ENCODE results near the gene CYP3A4. TPM values are rescaled to one million over a fixed set of nuclear protein-coding genes. Genes with fewer than 3 reads are reported as not detected.

Gene CYP3A4
- total and polyA plus RNA-seq, 9 of the 15 experiments (the other 6 are each of a cell fraction or from before 2014, with no cell fraction given), result 0.07 to 0.08 TPM; not detected in 7

DNA sequence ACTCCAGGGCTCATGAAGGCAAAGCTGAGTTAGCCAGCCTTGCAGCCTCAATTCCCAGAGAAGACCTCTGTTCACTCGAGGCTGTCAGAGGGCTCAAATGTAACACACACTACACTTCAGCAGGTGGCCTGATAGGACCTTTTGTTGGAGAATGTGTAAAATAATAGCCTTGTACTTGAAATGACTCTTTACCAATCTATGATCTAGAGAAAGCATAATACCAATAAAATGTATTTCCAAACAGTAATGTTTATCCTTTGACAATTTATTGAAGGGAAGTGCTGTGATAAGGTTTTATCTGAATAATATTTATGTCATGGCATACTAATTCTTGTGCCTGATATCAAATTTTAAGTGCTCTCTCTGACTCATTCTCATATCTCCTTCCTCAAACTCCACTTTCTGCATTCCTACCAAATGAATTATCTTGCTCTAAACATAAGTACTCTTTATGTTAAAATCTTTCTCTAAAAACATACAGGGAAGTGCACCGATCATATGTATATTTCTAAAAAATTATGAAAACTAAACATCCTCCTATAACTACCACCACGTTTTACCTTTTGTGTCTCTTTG is 69.9 kb downstream of the CYP3A4 start (continued):
- TF ChIP-seq, protein P1, sequence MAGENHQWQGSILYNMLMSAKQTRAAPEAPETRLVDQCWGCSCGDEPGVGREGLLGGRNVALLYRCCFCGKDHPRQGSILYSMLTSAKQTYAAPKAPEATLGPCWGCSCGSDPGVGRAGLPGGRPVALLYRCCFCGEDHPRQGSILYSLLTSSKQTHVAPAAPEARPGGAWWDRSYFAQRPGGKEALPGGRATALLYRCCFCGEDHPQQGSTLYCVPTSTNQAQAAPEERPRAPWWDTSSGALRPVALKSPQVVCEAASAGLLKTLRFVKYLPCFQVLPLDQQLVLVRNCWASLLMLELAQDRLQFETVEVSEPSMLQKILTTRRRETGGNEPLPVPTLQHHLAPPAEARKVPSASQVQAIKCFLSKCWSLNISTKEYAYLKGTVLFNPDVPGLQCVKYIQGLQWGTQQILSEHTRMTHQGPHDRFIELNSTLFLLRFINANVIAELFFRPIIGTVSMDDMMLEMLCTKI (IDR thresholded peaks at IDR 0.05; ENCODE audit: partially characterized antibody), result no peak
- peak in 1 of 2 experiments; percentile 10; a peak in 1 of 4 replicates for TF ChIP-seq RAD21 (CRISPR knock-in tag; conservative IDR thresholded peaks at IDR 0.05 in 1 of 2, IDR thresholded peaks at IDR 0.05 in 1 of 2)
- TF ChIP-seq, protein P2, sequence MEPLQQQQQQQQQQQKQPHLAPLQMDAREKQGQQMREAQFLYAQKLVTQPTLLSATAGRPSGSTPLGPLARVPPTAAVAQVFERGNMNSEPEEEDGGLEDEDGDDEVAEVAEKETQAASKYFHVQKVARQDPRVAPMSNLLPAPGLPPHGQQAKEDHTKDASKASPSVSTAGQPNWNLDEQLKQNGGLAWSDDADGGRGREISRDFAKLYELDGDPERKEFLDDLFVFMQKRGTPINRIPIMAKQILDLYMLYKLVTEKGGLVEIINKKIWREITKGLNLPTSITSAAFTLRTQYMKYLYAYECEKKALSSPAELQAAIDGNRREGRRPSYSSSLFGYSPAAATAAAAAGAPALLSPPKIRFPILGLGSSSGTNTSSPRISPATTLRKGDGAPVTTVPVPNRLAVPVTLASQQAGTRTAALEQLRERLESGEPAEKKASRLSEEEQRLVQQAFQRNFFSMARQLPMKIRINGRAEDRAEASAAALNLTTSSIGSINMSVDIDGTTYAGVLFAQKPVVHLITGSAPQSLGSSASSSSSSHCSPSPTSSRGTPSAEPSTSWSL (CRISPR knock-in tag; IDR thresholded peaks at IDR 0.05; ENCODE audit: borderline replicate concordance), result no peak
- TF ChIP-seq, protein P3, sequence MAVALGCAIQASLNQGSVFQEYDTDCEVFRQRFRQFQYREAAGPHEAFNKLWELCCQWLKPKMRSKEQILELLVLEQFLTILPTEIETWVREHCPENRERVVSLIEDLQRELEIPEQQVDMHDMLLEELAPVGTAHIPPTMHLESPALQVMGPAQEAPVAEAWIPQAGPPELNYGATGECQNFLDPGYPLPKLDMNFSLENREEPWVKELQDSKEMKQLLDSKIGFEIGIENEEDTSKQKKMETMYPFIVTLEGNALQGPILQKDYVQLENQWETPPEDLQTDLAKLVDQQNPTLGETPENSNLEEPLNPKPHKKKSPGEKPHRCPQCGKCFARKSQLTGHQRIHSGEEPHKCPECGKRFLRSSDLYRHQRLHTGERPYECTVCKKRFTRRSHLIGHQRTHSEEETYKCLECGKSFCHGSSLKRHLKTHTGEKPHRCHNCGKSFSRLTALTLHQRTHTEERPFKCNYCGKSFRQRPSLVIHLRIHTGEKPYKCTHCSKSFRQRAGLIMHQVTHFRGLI (CRISPR knock-in tag; IDR thresholded peaks at IDR 0.05), result no peak
- no peak for TF ChIP-seq ELF4 (CRISPR knock-in tag; IDR thresholded peaks at IDR 0.05)
- no peak for TF ChIP-seq ZFP36 (IDR thresholded peaks at IDR 0.05; ENCODE audit: low read depth, low read length, partially characterized antibody)
- TF ChIP-seq POLR3G (IDR thresholded peaks at IDR 0.05; ENCODE audit: extremely low read depth, insufficient read length, insufficient replicate concordance), result no peak
- TF ChIP-seq FOXK1 (CRISPR knock-in tag; IDR thresholded peaks at IDR 0.05; ENCODE audit: borderline replicate concordance), result no peak
- peak; percentile 25; the same call in 1 of the 2 replicates for TF ChIP-seq CBFA2T3 (IDR thresholded peaks at IDR 0.05)
- TF ChIP-seq KAT7 (CRISPR knock-in tag; IDR thresholded peaks at IDR 0.05; ENCODE audit: borderline replicate concordance), result no peak
- TF ChIP-seq FOSL1 (tag; conservative IDR thresholded peaks at IDR 0.05), result peak; percentile 78
- TF ChIP-seq ZZZ3 (IDR thresholded peaks at IDR 0.05), result no peak
- TF ChIP-seq, protein P4, sequence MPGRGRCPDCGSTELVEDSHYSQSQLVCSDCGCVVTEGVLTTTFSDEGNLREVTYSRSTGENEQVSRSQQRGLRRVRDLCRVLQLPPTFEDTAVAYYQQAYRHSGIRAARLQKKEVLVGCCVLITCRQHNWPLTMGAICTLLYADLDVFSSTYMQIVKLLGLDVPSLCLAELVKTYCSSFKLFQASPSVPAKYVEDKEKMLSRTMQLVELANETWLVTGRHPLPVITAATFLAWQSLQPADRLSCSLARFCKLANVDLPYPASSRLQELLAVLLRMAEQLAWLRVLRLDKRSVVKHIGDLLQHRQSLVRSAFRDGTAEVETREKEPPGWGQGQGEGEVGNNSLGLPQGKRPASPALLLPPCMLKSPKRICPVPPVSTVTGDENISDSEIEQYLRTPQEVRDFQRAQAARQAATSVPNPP (IDR thresholded peaks at IDR 0.05; ENCODE audit: borderline replicate concordance, insufficient read depth, insufficient read length), result no peak
- no peak for TF ChIP-seq ZNF551 (CRISPR knock-in tag; IDR thresholded peaks at IDR 0.05)
- TF ChIP-seq GTF2E2 (tag; IDR thresholded peaks at IDR 0.05), result no peak
- peak; percentile 33; the same call in 1 of the 2 replicates for TF ChIP-seq ARID1B (IDR thresholded peaks at IDR 0.05)
- peak; percentile 58 for TF ChIP-seq NFIC (IDR thresholded peaks at IDR 0.05)
- TF ChIP-seq, protein P5, sequence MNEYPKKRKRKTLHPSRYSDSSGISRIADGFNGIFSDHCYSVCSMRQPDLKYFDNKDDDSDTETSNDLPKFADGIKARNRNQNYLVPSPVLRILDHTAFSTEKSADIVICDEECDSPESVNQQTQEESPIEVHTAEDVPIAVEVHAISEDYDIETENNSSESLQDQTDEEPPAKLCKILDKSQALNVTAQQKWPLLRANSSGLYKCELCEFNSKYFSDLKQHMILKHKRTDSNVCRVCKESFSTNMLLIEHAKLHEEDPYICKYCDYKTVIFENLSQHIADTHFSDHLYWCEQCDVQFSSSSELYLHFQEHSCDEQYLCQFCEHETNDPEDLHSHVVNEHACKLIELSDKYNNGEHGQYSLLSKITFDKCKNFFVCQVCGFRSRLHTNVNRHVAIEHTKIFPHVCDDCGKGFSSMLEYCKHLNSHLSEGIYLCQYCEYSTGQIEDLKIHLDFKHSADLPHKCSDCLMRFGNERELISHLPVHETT (CRISPR knock-in tag; conservative IDR thresholded peaks at IDR 0.05 in 1 of 2, IDR thresholded peaks at IDR 0.05 in 1 of 2), result no peak
- TF ChIP-seq HDAC3 (IDR thresholded peaks at IDR 0.05; ENCODE audit: borderline replicate concordance, partially characterized antibody), result no peak

Measured in K562 (cell line).